DMS 273 (cell line): ENCODE data around the gene MYL11.
"Not testable (repeated sequence)": the region's sequence is repeated elsewhere in the genome, so short reads cannot be mapped to it uniquely, and the experiment has no call there.

ENCODE experiments used
- DNase-seq: peaks from one replicate; lab custom pipeline; 2025; ENCODE audit not compliant: unreplicated experiment; lab: John Stamatoyannopoulos, UW

MYL11 gene, protein sequence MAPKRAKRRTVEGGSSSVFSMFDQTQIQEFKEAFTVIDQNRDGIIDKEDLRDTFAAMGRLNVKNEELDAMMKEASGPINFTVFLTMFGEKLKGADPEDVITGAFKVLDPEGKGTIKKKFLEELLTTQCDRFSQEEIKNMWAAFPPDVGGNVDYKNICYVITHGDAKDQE

DNA sequence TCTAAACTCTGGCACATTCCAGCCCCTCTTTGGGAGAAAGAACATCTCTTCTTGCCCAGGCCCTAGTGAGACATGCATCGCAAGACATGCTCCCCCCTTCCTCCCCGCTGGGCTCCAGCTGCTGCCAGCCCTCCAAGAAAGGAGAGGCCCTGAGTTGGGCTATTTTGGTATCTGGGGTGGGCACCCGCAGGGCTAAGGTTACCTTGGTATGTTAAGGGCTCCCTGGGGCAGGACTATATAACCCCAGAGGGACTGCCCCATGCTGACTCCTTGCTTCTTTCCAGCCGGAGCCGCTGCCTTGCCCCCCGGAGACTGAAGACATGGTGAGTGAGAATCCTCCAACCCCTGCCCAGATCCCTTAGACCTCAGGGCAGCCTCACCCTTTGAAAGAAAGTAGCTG lies at the start of gene MYL11:
TSS of gene MYL11 (plus strand) at position 265 of the 400 bp plus-strand sequence. CDS start at position 321, 56 bp downstream.
- DNase-seq = no peak

DNA sequence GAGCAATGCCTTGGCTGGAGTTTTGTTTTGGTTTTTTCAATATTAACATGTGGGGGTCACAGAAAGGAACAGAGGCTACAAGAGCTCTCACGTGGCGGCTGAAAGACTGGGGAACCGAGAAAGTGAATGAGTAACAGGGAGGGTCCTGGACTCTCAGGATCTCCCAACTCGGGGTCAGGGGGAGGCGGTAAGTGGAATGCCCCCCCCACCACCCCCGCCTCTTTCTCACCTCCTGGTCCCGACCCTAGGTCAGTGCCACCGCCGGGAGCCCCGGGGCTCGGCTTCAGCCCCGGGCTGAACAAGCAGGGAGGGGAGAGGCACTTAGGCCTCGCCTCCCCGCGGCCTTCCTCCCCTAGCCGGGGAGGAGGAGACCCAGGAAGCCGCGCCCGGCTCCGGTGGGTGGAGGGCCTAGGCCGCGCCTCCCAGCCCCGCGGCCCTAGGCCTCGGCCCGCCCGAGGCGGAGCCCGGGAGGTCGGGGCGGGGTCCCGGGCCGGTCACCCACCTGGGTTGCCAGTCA lies 40.1 kb upstream of the MYL11 start:
- peak; percentile 94 for DNase-seq

DNA sequence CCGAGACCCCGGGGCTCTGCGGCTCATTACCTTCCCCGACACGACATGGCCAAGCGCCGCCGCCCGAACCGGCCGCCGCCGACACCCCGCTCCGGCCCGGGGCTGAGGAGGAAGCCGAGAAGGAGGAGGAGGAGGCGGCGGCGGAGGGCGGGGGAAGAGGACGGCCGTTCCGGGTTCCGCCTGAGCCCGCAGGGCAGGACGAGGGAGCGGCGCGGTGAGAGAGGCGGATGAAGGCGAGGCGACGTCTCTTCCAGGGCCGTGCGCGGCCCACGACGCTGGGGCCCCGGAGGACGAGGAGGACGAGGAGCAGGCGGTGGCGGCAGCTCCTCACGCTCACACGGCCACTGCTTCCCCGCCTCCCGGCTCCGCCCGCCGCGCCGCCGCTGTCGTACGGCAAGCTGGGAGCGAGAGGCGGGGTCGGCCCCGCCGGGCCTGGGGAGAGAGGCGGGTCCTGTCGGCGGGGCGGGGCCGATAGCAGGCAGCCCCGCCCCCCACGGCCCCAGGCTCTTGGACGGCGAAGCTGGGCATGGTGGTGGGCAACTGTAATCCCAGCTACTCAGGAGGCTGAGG lies 39.5 kb upstream of the MYL11 start:
- DNase-seq = peak; percentile 94

DNA sequence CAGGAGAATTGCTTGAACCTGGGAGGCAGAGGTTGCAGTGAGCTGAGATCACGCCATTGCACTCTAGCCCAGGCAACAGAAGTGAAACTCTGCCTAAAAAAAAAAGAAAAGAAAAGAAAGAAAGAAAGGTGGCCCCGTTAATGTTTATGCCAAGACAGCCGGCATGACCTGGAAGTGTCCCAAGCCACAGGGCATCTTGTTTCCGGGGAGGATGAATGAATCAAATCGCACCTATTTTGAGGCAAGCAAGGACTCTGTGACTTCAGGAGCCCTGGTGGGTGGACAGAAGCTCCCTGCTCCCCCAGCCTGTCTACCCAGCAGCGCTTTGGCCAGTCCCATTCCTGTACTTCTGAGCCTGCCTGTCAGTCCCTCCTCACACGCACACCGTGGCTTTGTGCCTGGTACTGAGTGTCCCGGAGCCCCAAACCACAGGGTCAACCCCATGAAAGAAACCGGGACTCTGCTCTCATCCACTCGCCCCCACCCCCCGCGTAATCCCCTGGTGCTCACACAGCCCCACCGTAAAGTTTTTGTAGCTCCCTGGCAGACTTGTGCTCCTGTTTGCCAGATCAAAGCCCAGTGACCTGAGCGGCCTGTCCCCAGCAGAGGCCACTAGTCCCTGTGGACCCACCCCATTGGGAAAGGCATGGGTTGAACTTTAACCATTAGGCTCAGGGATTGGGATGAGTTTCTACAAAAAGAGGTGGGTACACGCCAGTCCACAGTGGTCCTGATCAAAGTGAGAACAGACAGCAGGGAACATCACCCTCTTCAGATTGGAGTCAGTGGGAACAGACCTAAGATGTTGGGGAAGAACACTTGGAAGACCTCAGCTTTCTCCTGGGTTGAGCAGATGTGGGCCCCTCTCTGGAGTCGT lies 38.8 kb upstream of the MYL11 start:
- DNase-seq = peak; percentile 65

DNA sequence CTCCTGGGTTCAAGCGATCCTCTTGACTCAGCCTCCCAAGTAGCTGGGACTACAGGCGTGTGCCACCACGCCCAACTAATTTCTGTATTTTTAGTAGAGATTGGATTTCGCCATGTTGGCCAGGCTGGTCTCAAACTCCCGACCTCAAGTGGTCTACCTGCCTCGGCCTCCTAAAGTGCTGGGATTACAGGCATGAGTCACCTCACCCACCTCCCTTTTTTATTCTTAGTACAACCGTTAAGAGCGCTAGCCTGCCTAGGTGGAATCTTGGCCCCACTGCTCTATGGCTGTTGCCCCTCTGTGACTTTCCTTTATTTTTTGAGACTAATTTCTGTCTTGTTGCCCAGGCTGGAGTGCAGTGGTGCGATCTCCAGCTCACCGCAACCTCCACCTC lies 36.6 kb upstream of the MYL11 start:
- not testable (repeated sequence) for DNase-seq

DNA sequence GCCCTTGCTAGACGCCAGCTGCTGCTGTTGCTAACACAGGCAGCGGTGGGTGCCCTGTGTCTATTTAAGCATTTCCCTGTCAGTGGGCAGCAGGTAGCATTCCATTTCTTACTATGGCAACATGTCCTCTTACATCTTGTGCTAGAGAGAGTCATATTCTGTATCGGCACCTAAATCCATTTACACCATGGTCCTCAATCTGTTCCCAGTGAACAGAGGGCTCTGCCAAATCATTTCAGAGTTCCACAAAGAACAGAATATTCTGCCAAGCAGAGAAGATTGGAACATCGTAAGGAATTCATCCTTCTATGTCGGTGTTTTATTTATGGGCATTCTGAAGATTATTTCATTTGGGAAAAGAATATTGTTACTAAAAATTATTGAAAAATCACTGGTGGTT lies 35.9 kb upstream of the MYL11 start:
- DNase-seq = not testable (repeated sequence)

DNA sequence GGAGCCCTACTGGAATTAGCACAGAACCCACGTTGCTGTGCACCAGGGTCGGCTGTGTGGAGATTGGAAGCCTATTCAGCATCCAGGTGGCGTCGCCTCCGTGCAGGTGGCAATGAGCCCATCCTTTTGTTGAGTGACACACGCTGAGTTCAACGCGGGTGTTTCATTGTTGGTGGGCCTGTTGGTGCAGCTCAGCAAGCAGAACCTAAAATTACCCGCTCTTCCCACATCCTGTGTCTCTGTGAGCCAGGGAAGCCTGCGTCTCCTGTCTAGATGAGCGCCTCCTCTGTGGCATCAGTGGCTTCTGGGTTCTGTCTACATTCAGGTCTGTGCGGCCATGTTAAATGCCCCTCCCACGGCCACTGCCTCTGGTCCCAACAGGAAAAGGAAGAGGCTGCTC lies 34.0 kb upstream of the MYL11 start:
- DNase-seq = no peak

DNA sequence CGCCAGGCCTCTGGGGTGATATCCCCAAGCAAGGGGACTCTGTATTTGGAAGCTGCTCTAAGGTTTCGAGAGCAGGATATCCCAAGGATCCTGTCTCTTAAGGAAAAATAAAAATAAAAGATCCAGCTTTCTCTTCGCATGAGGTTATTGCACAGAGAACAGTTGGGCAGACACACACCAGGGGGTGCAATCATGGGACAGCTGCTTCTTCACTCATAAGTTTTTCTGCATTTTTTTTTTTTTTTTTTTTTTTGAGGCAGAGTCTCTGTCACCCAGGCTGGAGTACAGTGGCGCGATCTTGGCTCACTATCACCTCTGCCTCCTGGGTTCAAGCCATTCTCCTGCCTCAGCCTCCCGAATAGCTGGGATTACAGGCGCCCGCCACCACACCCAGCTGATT lies 32.6 kb upstream of the MYL11 start:
- DNase-seq = peak; percentile 31

DNA sequence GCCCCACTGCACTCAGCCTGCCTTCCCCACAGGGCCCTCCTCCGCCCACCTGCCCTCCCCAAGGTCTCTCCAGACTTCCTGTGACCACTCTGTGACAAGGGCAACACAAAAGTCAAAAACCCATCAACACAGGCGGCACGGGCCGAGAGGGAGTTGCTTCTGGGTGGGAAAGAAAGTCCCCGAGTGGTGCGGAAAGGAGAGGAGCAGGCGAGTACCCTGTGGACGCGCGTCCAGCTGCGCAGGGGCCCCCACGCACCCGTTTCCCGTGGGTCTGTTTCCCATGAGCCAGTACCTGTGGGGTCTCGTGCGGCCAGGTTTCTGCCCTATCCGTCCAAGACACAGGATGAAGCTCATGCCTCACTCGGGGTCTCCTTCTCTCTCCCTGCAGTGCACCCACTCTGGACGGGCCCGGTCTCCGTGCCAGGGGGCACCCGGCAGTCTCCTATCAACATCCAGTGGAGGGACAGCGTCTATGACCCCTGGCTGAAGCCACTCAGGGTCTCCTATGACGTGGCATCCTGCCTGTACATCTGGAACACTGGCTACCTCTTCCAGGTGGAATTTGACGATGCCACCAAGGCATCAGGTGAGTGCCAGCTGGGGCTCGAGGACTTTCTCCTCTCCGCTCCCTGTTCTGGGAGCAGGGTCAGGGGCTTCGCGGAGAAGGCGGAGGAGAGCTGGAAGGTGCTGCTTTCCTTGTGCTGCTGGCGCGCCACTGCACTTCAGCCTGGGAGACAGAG lies 31.7 kb upstream of the MYL11 start:
- DNase-seq = no peak

DNA sequence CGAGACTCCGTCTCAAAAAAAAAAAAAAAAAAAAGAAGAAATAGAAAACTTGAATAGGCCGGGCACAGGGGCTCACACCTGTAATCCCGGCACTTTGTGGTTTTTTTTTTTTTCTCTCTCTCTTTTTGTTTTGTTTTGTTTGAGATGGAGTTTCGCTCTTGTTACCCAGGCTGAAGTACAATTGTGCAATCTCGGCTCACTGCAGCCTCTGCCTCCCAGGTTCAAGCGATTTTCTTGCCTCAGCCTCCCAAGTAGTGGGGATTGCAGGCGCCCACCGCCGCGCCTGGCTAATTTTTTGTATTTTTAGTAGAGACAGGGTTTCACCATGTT lies 31.1 kb upstream of the MYL11 start:
- not testable (repeated sequence) for DNase-seq

DNA sequence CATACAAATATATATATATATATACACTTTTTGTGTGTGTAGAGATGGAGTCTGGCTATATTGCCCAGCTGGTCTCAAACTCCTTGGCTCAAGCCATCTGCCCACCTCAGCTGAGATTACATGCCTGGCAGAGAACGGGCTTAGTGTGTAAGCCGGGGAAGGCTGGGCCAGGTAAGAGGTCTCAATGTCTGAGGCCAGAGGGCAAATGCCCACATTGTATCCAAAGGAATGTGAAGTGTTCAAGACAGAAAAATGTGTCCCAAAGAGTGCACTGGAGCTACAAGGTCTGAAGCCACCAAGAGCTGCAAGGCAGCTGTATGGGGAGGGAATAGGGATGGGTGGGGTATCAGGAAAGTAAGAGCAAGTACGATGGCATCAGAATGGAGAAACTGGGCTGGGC lies 28.3 kb upstream of the MYL11 start:
- DNase-seq = no peak

DNA sequence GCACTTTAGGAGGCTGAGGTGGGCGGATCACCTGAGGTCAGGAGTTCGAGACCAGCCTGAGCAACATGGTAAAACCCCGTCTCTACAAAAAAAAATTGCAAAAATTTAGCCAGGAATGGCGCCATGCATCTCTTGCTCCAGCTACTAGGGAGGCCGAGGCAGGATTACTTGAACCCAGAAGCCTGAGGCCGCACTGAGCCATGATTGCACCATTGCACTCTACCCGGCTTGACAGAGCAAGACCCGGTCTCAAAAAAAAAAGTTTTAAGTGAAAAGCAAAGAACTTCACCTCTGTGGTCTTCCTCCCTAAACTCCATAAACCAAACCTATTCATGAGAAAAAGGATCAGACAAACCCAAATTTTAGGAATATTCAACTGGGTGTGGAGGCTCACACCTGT lies 26.5 kb upstream of the MYL11 start:
- no peak for DNase-seq

DNA sequence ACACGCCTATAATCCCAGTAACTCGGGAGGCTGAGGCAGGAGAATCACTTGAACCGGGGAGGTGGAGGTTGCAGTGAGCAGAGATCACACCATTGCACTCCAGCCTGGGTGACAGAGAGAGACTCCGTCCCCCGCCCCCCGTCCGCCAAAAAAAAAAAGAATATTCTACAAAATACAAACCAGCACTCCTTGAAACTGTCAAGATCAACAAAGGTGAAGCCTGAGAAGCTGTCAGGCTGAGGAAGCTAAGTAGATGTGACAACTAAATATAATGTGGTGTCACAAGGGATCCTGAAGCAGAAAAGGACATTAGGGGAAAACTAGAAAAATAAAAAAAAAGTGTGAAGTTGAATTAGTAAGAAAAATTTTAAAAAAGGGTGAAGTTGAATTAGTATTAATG lies 25.7 kb upstream of the MYL11 start:
- no peak for DNase-seq

DNA sequence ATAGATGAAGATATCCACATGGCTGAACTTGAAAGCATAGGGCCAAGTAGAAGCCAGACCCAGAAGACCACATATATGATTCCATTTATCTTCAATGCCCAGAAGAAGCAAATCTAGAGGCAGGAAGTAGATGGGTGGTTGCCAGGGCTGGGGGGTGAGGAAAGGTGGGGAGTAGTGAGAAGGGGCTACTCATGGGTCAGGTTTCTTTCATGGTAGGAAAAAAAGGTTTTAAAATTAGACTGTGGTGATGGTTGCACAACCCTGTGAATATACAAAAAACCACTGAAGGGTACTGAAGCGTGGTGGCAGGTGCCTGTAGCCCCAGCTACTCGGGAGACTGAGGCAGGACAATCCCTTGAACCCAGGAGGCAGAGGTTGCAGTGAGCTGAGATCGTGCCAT lies 24.9 kb upstream of the MYL11 start:
- no peak for DNase-seq

DNA sequence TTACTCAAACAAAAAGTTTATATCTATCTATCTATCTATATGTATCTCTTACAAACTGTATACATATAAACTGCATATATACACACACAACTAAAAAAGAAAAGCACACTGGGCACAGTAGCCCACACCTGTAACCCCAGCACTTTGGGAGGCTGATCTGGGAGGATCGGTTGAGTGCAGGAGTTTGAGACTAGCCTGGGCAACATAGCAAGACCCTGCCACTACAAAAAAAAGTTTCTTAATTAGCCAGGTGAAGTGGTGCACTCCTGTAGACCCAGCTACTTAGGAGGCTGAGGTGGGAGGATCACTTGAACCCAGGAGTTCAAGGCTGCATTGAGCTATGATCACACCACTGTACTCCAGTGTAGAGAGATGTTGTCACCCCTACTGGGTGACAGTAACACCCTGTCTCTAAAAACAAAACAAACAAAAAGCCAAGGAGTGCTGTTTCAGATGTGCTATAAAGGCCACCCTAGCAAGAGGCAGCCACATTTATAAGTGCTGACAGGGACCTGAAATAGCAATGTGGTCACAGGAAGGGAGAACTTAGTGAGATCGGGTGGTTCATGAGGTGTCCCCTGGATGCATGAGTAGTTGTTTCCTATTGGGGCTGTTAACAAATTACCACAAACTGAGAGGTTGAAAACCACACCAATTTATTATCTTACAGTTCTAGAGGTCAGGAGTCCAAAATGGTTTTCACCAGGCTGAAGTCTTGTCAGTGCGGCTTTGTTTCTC lies 24.3 kb upstream of the MYL11 start:
- no peak for DNase-seq

DNA sequence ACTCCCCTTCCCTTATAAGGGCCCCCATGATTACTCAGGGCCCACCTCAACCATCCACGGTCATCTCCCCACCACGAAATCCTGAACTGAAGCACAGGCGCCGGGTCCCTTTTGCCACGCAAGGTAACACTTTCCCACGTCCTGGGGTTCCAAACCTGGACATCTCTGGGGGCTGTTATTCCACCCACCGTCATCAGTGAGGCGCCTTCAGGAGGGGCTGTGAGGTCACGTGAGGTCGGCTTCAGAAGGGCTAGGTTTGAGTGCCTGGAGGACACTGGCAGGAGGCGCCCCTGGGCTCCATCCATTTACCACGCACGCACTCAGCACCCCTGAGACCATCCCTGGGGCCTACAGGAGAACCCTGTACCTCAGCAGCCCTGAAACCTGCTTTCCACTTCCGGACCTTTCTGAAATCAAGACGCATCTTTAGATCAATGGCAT lies 23.6 kb upstream of the MYL11 start:
- no peak for DNase-seq

DNA sequence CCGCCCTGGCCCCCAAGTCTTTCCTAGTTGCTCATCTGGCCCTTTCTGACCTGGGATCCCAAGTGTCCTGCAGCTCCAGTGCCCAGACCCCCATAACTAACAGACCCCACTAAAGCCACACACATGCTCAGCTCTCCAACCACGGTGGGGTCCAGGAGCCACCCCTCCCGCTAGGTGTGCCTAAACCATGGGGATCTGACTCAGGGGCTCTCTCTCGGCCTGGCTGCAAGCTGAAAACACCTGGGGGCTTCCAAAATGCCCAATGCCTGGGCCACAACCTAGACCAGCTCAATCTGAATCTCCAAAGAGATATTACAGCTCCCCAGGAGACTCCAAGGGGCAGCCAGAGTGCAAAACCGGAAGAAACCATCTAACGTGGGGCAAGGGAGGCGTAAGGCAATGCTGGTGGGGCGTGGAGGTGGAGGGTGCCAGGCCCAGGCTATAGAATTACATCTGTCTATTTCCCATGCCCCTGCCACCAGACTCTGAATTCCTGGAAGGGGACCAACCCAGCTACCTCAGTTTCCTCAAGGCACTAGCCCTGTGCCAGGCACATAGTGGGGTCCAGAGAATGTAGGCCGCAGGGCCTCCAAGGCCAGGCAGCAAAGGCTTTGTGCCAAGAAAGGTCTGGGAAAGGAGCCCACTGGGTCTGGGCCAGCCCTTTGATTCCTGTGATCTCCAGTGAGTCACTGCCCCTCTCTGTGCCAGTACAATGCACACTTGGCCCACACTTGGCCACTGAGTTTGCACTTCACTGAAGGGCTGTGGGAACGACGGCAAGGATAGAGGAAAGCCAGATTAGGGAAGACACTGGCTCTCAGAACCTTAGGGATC lies 22.8 kb upstream of the MYL11 start:
- no peak for DNase-seq

DNA sequence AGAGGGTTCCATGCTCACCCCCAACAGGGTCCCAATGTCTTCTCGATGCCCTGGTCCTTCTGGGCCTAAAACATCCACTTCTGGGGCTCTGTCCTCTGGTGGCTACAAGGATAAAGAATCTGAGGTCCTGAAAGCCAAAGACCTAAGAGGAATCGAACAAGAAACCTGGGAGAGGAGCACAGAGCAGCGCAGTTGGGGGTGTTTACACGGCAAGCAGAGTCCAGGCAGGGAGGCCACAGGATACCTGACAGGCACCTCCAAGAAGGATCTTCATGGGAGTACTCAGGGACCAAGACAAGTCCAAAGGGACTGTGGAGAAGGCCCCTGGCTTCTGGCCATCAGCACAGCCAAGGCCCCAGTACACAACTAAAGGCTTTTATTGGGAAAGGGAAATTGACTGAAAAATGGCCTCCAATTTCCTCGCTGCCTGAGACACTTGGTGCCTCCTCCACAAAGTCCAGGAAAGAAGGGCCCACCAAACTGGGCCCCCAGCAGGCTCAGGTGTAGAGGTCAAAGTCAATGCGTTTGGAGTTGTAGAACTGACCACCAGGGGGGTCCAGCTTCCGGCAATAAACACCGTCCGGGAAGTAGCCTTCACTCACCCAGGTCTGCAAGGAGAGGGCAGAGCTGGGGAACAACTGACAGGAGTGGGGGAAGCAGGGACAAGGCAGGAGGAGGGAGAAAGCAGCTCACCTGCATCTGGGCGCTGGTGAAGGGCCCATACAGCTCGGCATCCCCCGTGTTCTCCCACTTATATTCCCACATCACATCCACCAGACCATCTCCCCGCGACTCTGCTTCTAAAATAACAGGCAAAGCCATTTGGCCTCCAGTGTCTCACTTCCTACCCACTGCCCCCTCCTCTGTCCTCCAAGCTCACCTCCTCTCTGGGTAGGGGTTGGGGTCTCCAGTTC lies 21.9 kb upstream of the MYL11 start:
- DNase-seq = no peak
